Colon (tissue), 2 donors: ENCODE measurements around the gene GJB4.
"Not testable (repeated sequence)": the region's sequence is repeated elsewhere in the genome, so short reads cannot be mapped to it uniquely, and the experiment has no call there.

ENCODE experiments used
- FAIRE-seq: peaks from 2 replicates; lab custom pipeline; 2012; peaks lifted over from hg19 to GRCh38; lab: Jason Lieb, UNC
- donor health status: control.
- donor health status: control.

Gene GJB4

DNA sequence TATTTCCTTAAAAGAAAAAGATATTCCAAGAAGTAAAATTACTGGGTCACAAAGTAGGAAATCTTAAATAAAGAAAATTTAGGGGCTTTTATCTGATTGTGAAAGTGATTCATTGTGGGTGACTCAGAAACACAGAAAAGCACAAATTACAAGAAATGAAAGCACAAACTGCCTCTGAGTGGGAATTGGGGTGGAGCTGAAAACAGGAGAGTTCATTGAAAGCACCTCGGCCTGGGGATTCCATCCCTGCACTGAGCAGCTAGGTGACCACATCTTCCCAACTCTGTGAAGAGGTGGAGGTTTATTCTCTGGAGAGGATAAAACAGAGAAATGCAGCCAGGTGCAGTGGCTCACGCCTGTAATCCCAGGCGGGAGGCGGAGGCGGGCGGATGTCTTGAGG, 40.7 kb downstream of the GJB4 start:
- FAIRE-seq, result no peak

DNA sequence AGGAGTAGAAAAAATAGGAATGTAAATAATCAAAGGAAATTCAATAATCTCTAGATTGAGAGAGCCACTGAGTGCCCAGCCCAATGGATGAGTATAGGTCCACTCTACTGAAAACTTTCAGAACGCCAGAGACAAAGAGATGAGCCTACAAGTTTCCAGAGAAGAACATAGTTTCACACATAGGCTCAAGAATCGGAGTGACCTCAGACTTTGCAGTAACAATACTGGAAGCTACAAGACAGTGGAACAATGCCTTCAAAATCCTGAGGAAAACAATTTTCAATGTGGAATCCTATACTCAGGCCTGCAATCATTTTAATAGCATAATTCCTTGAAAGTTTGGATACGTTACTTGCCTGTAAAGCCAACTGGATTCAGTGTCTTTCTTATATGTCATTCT, 44.2 kb downstream of the GJB4 start:
- no peak for FAIRE-seq

DNA sequence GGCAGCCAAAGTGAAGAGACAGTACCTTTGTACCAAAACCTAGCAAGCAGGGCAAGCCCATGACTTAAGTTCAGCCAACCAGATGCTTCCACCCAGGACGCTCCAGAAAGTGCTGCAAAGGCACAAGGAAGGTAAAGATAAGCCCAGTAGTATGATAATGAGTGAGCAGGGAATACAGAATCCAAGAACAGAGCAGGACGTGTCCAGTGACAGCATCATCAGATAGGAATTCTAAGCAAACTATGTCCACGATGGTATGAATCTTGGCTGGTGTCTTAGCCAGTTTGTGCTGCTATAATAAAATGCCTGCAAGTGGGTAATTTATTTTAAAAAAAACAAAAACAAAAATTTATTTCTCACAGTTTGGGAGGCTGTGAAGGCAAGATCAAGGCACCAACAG, 46.9 kb downstream of the GJB4 start:
- FAIRE-seq, result no peak

DNA sequence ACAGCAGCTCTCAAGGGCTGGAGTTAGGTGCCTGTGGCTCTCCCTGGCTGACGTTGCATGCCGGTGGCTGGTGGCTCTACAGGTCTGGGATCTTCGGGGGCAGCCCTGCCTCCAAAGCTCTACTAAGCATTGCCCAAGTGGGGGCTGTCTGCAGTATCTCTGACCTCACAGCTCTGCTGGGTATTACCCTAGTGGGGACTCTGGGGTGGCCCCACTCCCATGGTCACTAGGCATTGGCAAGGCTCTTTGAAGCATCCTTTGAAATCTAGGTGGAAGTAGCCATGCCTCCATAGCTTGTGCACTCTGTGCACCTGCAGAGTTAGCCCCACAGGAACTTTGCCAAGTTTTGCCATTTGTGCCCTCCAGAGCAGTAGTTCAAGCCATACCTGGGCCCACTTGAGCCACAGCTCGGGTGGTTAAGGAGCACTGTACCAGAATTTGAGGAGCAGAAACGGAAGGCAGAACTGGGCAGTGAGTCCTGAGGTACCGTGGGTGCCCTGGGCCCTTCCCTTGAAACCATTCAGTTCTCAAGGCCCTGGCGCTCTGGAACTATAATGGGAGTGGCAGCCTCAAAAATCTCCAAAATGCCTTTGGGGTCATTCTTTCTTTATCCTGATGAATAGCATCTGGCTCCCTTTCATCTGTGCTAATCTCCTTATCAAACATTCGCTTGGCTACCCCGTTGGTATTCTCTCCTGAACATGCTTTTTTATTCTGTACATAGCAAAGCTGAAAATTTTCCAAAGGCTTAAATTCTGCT, 48.7 kb downstream of the GJB4 start:
- FAIRE-seq, result no peak

DNA sequence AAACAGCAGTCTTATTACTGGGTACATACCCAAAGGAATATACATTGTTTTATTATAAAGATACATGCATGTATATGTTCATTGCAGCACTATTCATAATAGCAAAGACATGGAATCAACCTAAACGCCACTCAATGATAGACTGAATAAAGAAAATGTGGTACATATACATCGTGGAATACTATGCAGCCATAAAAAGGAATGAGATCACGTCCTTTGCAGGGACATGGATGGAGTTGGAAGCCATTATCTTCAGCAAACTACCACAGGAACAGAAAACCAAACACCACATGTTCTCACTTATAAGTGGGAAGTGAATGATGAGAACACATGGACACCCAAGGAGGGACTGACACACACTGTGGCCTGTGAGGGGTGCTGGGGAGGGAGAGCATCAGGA, 51.2 kb downstream of the GJB4 start:
- FAIRE-seq, result not testable (repeated sequence)
